Measurements from ENCODE around the gene KCNIP1.

DNA sequence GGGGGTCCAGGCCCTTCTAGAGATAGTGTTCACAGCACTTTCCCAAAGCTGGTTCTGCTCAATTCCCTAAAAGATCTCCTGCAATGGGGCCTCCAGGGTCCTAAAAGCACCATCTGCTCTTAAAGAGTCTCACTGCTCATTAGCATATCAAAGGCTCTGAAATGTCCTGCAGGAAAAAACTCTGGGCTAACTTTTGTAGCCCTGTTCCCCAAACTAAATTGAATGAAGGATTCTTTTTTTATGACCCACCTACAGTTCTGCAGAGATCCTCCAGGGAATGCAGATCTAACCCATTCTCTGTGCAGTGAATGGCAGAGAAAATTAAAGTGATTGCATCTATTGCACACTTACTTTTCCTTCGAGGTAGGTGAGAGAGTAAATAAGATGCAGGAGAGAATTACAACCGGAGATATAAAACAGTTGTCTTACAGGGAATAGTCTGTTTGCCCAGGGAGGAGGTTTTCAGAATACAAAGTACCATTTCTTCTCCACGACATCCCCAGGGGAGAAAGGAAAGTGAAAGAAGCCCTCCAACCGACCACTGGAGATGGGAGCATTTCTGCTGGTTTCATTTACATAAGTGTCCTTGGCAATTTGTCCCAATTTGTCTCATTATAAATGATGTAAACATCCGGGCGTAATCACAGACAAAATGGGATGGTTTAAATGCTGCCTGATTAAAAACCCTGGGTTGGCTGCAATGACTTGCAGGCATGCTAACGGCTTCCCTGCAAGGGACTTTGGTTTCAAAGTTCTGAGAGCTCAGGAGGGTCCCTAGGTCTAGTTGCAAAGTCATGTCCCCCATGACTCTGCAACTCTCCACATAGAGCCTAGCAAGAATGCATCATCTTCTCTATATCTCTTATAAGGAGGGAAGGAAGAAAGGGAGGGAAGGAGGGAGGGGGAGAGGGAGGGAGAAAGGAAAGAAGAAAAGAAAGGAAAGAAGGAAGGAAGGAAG is 114.0 kb downstream of the KCNIP1 start:
- TF ChIP-seq, protein P1, sequence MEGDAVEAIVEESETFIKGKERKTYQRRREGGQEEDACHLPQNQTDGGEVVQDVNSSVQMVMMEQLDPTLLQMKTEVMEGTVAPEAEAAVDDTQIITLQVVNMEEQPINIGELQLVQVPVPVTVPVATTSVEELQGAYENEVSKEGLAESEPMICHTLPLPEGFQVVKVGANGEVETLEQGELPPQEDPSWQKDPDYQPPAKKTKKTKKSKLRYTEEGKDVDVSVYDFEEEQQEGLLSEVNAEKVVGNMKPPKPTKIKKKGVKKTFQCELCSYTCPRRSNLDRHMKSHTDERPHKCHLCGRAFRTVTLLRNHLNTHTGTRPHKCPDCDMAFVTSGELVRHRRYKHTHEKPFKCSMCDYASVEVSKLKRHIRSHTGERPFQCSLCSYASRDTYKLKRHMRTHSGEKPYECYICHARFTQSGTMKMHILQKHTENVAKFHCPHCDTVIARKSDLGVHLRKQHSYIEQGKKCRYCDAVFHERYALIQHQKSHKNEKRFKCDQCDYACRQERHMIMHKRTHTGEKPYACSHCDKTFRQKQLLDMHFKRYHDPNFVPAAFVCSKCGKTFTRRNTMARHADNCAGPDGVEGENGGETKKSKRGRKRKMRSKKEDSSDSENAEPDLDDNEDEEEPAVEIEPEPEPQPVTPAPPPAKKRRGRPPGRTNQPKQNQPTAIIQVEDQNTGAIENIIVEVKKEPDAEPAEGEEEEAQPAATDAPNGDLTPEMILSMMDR (conservative IDR thresholded peaks at IDR 0.05; ENCODE audit: low read length): no peak
- no peak for TF ChIP-seq EZH2phosphoT487 (IDR thresholded peaks at IDR 0.05; ENCODE audit: borderline replicate concordance)

Data from Loucy (cell line).